K562 (cell line): ENCODE results near the gene CREB3L2. TPM values are rescaled to one million over a fixed set of nuclear protein-coding genes. Genes with fewer than 3 reads are reported as not detected.

Experiments
- ESRRA ChIP-seq: fragments of 450-650 bp; IDR thresholded peaks from 2 replicates; pipeline ENCODE4 v1.6.1; 2014; ENCODE audit warnings: low read depth, mild to moderate bottlenecking, moderate library complexity, borderline replicate concordance
- MED1 ChIP-seq: sonication (generic); formaldehyde crosslinking; IDR thresholded peaks from 2 replicates; pipeline ENCODE4 v1.8.1; 2023; ENCODE audit warnings: missing genetic modification reagents, borderline replicate concordance
- NCOA1 ChIP-seq: fragments of 450-650 bp; IDR thresholded peaks from 2 replicates; pipeline ENCODE4 v1.6.1; 2016; ENCODE audit warnings: low read depth
- SMC3 ChIP-seq: conservative IDR thresholded peaks from 2 replicates; pipeline ENCODE4 v1.6.1; 2011; ENCODE audit warnings: low read depth, low read length, improper control_type of control experiment; ENCODE audit not compliant: insufficient read depth
- polyA plus RNA-seq, 8 experiments: library from polyadenylated mRNA; depleted of rRNA in 4 of 8; stranded (reverse) in 5 of 8; unstranded in 3 of 8; fragments of >200 nt; fragmentation: Nextera tagmentation in 2 of 8; fragmentation: Illumina TruSeq in 1 of 8; extraction: Ambion mirVana in 2 of 8; extraction: Trizol in 1 of 8; gene quantifications; 2 replicates each; pipeline versions ENCODE4 v1.2.1 to v1.2.3, GENCODE V29; 2011 to 2014; ENCODE audit warnings: inconsistent platforms in 1 of 8, missing spikeins in 1 of 8
- total RNA-seq, 7 experiments: library from RNA; depleted of rRNA in 6 of 7; stranded (reverse); fragments of >200 nt in 6 of 7; fragmentation: Illumina TruSeq in 2 of 7; extraction: Trizol in 2 of 7; gene quantifications; 2 replicates each; pipeline versions ENCODE4 v1.2.1 to v1.2.3, GENCODE V29; 2011 to 2021; ENCODE audit warnings: low replicate concordance in 1 of 7
- TF ChIP-seq, protein P1 (sequence below): sonication (generic); formaldehyde crosslinking; IDR thresholded peaks from 2 replicates; pipeline ENCODE4 v1.8.0; 2022; ENCODE audit warnings: missing genetic modification reagents, mild to moderate bottlenecking, moderate library complexity, borderline replicate concordance
- TF ChIP-seq, protein P2 (sequence below), 2 experiments: fragments of 450-650 bp; IDR thresholded peaks; 2 replicates each; pipeline ENCODE4 v1.6.1; 2016; ENCODE audit warnings: mild to moderate bottlenecking in 2 of 2, borderline replicate concordance in 1 of 2, low read depth in 1 of 2, moderate library complexity in 1 of 2
- TF ChIP-seq, protein P3 (sequence below), 2 experiments: fragments of 450-650 bp in 1 of 2; sonication (generic) in 1 of 2; formaldehyde crosslinking in 1 of 2; IDR thresholded peaks; 2 replicates each; pipeline versions ENCODE4 v1.7.1 to v1.9.0; 2016 to 2022; ENCODE audit warnings: inconsistent platforms in 1 of 2, mild to moderate bottlenecking in 1 of 2, missing genetic modification reagents in 1 of 2

The CREB3L2 gene
- total and polyA plus RNA-seq, 9 of the 15 experiments (the other 6 are each of a cell fraction or from before 2014, with no cell fraction given): 7.1 to 45.6 (median 15.8) TPM

DNA sequence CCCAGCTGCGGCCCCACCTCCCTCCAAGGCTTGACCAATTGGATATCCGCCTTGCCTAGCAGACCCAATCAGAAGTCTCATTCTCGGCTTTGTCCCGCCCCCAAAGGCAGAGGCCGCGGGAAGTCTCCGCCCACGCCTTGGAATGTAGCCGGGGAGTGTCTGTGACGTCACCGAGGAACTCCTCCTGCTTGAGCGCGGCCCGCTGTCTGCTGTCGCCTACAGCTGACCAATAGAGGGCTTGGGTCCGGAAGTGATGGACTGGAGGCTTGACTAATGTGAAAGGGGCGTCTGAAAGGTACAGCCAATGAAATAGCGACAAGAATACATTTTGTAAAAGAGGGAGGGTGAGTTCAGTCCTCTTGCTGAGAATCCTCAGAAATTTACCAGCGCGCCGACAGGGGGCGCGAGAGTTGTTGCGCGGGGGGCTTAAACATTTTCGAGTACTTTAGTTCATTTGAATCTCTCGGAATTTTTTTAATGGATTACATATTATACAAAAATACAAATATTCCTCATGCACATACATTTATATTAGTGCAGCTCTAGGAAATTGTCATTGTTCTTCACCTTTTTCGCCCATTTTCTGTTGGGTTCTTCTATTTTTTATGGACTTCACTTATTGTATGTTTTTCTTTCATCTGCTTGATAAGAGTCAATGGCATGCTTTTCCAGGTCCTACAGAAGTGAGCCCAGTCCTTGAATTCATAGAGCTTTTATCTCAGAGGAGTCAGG is 376 bp upstream of the CREB3L2 start (continued):
- TF ChIP-seq SMC3 (peak; percentile 43; the same call in 1 of the 2 replicates), ESRRA (no peak), NCOA1 (no peak), MED1 (CRISPR knock-in tag) (no peak)
- TF ChIP-seq, protein P1, sequence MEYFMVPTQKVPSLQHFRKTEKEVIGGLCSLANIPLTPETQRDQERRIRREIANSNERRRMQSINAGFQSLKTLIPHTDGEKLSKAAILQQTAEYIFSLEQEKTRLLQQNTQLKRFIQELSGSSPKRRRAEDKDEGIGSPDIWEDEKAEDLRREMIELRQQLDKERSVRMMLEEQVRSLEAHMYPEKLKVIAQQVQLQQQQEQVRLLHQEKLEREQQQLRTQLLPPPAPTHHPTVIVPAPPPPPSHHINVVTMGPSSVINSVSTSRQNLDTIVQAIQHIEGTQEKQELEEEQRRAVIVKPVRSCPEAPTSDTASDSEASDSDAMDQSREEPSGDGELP (CRISPR knock-in tag): peak; percentile 95
- TF ChIP-seq, protein P2, sequence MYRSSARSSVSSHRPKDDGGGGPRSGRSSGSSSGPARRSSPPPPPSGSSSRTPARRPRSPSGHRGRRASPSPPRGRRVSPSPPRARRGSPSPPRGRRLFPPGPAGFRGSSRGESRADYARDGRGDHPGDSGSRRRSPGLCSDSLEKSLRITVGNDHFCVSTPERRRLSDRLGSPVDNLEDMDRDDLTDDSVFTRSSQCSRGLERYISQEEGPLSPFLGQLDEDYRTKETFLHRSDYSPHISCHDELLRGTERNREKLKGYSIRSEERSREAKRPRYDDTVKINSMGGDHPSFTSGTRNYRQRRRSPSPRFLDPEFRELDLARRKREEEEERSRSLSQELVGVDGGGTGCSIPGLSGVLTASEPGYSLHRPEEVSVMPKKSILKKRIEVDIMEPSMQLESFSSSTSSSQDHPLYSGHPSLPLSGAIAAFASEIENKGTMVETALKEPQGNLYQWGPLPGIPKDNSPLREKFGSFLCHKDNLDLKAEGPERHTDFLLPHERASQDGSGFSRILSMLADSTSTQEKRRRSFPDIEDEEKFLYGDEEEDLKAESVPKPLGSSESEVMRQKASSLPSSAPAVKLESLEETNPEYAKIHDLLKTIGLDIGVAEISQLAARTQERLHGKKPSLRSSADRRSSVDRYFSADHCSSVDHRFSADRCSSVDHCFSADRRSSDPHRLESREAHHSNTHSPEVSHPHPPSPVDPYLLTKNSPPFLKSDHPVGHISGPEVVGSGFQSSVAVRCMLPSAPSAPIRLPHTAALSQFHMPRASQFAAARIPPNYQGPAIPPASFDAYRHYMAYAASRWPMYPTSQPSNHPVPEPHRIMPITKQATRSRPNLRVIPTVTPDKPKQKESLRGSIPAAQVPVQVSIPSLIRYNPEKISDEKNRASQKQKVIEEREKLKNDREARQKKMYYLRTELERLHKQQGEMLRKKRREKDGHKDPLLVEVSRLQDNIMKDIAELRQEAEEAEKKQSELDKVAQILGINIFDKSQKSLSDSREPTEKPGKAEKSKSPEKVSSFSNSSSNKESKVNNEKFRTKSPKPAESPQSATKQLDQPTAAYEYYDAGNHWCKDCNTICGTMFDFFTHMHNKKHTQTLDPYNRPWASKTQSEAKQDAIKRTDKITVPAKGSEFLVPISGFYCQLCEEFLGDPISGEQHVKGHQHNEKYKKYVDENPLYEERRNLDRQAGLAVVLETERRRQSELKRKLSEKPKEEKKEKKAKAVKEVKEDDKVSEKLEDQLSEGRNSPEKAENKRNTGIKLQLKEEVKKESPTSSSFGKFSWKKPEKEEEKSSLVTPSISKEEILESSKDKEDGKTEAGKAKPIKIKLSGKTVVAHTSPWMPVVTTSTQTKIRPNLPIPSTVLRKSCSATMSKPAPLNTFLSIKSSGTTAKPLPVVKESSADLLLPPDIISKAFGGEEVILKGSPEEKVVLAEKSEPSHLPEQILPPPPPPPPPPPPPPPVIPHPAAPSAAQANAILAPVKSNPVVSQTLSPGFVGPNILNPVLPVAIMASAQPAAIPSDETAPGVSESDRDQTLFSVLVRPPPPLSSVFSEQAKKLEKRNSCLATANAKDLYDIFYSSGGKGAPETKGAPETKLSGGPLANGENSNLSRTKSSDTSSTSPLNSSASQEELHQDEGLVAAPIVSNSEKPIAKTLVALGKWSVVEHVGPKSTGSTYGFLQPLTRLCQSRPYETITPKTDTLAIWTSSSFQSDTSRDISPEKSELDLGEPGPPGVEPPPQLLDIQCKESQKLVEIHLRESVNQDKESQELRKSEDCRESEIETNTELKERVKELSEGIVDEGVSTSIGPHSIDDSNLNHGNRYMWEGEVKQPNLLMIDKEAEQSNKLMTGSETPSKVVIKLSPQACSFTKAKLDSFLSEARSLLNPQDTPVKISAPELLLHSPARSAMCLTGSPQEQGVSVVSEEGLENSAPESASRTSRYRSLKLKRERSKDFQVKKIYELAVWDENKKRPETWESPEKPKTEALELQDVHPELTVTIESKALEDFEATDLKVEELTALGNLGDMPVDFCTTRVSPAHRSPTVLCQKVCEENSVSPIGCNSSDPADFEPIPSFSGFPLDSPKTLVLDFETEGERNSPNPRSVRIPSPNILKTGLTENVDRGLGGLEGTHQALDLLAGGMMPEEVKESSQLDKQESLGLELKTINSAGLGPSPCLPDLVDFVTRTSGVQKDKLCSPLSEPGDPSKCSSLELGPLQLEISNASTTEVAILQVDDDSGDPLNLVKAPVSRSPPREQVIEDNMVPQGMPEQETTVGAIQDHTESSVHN (IDR thresholded peaks at IDR 0.05; ENCODE audit: borderline replicate concordance in 1 of 2, low read depth in 1 of 2): no peak
- TF ChIP-seq, protein P3, sequence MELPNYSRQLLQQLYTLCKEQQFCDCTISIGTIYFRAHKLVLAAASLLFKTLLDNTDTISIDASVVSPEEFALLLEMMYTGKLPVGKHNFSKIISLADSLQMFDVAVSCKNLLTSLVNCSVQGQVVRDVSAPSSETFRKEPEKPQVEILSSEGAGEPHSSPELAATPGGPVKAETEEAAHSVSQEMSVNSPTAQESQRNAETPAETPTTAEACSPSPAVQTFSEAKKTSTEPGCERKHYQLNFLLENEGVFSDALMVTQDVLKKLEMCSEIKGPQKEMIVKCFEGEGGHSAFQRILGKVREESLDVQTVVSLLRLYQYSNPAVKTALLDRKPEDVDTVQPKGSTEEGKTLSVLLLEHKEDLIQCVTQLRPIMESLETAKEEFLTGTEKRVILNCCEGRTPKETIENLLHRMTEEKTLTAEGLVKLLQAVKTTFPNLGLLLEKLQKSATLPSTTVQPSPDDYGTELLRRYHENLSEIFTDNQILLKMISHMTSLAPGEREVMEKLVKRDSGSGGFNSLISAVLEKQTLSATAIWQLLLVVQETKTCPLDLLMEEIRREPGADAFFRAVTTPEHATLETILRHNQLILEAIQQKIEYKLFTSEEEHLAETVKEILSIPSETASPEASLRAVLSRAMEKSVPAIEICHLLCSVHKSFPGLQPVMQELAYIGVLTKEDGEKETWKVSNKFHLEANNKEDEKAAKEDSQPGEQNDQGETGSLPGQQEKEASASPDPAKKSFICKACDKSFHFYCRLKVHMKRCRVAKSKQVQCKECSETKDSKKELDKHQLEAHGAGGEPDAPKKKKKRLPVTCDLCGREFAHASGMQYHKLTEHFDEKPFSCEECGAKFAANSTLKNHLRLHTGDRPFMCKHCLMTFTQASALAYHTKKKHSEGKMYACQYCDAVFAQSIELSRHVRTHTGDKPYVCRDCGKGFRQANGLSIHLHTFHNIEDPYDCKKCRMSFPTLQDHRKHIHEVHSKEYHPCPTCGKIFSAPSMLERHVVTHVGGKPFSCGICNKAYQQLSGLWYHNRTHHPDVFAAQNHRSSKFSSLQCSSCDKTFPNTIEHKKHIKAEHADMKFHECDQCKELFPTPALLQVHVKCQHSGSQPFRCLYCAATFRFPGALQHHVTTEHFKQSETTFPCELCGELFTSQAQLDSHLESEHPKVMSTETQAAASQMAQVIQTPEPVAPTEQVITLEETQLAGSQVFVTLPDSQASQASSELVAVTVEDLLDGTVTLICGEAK (IDR thresholded peaks at IDR 0.05): peak; percentile 60; the same call in 1 of the 2 replicates
- TF ChIP-seq, protein P3 (CRISPR knock-in tag; IDR thresholded peaks at IDR 0.05): no peak
